ENCODE data around the gene AHCY. TPM values are rescaled to one million over a fixed set of nuclear protein-coding genes. Genes with fewer than 3 reads are reported as not detected.

AHCY gene
- total and polyA plus RNA-seq, 2 of the 4 experiments (the other 2 are of a cell fraction) = 138 to 210 TPM

GRCh38 chr20:34281177-34281576 is 22.0 kb downstream of the AHCY start:
- Histone ChIP-seq H3K27ac (ENCODE audit: insufficient read depth, low read length) (no peak overlapping the region), H3K56ac (ENCODE audit: extremely low read depth, insufficient read depth, low read length) (no peak overlapping the region), H3K4me3 (ENCODE audit: insufficient read depth, low read depth, low read length) (no peak overlapping the region), H3K23ac (ENCODE audit: low read depth, low read length) (no peak overlapping the region), H4K20me1 (ENCODE audit: insufficient read depth, low read length) (no peaks in the 10 kb centered on the region), H3K79me1 (ENCODE audit: low read depth in 1 of 2, low read length in 2 of 2) (no peaks in the 10 kb centered on the region; a peak in 1 of 4 replicates), H2BK15ac (ENCODE audit: low read depth, low read length) (no peak overlapping the region), H4K8ac (ENCODE audit: low read depth in 2 of 2, low read length in 2 of 2) (no peak overlapping the region), H2BK120ac (ENCODE audit: low read depth, low read length) (no peak overlapping the region), H2BK5ac (ENCODE audit: low read depth, low read length, poor library complexity, severe bottlenecking) (no peak overlapping the region), H3K4ac (ENCODE audit: low read depth, low read length) (no peak overlapping the region; the same call in 1 of the 2 replicates), H3K9ac (ENCODE audit: low read depth, low read length) (no peak overlapping the region), H3K27me3 (ENCODE audit: control insufficient read depth, insufficient read depth, low read length) (no peaks in the 10 kb centered on the region), H3K14ac (replicated peaks; ENCODE audit: low read depth, low read length) (no peak overlapping the region), H2AK9ac (replicated peaks; ENCODE audit: low read depth, low read length, poor library complexity) (no peak overlapping the region), H3K18ac (ENCODE audit: low read depth, low read length) (no peak overlapping the region), H3K9me1 (ENCODE audit: insufficient read depth, low read length) (0 out of 2 replicates have a peak, but pooled peaks cover 5% of the 10 kb centered on the region), H3K36me3 (ENCODE audit: control insufficient read depth, insufficient read depth, low read length) (peaks cover 57% of the 10 kb centered on the region), H2AFZ (replicated peaks; ENCODE audit: low read length, poor library complexity) (no peak overlapping the region), H3K4me1 (ENCODE audit: control insufficient read depth, insufficient read depth, low read length) (no peaks in the 10 kb centered on the region), H2AK5ac (ENCODE audit: low read depth, low read length) (no peak overlapping the region), H4K91ac (ENCODE audit: insufficient read depth, low read depth, low read length) (no peak overlapping the region), H2BK20ac (ENCODE audit: low read depth, low read length) (no peak overlapping the region), H4K5ac (ENCODE audit: low read depth, low read length) (no peak overlapping the region), H3K9me3 (ENCODE audit: control insufficient read depth, insufficient read depth, low read length) (no peaks in the 10 kb centered on the region), H3K4me2 (ENCODE audit: low read depth, low read length) (no peak overlapping the region)
- TF ChIP-seq NFE2L2 (IDR thresholded peaks at IDR 0.05; ENCODE audit: low read depth, low read length) = no peak
- TF ChIP-seq RCOR1 (IDR thresholded peaks at IDR 0.05; ENCODE audit: insufficient replicate concordance, low read length) = no peak
- TF ChIP-seq CTCF (conservative IDR thresholded peaks at IDR 0.05; ENCODE audit: low read depth, low read length) = no peak
- DNase-seq (no peak), ATAC-seq (ENCODE audit: low read depth) (no peak)
- dilution Hi-C loops (cut with HindIII; ENCODE audit: low sequenced_read_pairs, unreplicated experiment) = no loop called here
- in situ Hi-C loops (cut with MboI; ENCODE audit: low sequenced_read_pairs) = loop anchor here (10.0 kb wide), 1 partner anchor 86 kb away; no protein-coding TSS in a partner anchor
- intact Hi-C loops (cut with micrococcal nuclease) = no loop called here
- no CpG with 5 or more reads among the region's 3 CpGs for WGBS, 2 experiments (ENCODE audit: extremely low coverage in 2 of 2, insufficient read length in 1 of 2)
- POLR2A ChIA-PET (ENCODE audit: unreplicated experiment) = no interaction called here
- CTCF ChIA-PET = no interaction called here
- no TSS peak for BruUV-seq (replicated peaks)

All from IMR-90 (cell line).